ENCODE data around the gene LMTK2.

DNA sequence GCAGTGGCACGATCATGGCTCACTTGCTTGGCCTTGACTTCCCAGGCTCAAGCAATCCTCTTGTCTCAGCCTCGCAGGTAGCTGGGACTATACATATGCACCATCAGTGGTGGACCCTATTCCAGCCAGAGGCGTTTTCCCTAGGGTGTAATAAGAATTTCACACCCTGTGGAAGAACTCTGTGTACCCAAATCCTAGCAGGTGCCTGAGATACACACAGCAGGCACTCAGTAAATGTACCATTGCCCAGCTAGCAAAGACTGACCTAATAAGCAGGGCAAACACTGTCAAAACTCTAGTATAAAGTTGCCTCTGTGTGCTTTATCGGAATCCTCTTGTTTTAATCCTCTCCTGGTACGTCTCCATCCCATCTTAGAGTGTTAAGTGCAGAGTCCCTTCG is 70.9 kb downstream of the LMTK2 start:
- TF ChIP-seq, protein P1, sequence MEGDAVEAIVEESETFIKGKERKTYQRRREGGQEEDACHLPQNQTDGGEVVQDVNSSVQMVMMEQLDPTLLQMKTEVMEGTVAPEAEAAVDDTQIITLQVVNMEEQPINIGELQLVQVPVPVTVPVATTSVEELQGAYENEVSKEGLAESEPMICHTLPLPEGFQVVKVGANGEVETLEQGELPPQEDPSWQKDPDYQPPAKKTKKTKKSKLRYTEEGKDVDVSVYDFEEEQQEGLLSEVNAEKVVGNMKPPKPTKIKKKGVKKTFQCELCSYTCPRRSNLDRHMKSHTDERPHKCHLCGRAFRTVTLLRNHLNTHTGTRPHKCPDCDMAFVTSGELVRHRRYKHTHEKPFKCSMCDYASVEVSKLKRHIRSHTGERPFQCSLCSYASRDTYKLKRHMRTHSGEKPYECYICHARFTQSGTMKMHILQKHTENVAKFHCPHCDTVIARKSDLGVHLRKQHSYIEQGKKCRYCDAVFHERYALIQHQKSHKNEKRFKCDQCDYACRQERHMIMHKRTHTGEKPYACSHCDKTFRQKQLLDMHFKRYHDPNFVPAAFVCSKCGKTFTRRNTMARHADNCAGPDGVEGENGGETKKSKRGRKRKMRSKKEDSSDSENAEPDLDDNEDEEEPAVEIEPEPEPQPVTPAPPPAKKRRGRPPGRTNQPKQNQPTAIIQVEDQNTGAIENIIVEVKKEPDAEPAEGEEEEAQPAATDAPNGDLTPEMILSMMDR (IDR thresholded peaks at IDR 0.05): no peak
- no peak for TF ChIP-seq POLR2A (IDR thresholded peaks at IDR 0.05)
